Astrocyte (in vitro differentiated cells and primary cell): ENCODE results near the gene FAM53A.

Source experiments
- EZH2 ChIP-seq: IDR thresholded peaks from 2 replicates; pipeline ENCODE4 v1.6.1; 2012; ENCODE audit warnings: mild to moderate bottlenecking, low read length, inconsistent platforms; ENCODE audit not compliant: insufficient read depth
- TF ChIP-seq, protein P1 (sequence below): IDR thresholded peaks from 2 replicates; pipeline ENCODE4 v1.5.1; 2011; ENCODE audit warnings: low read depth, mild to moderate bottlenecking, inconsistent platforms, low read length, moderate library complexity; ENCODE audit not compliant: insufficient read depth

DNA sequence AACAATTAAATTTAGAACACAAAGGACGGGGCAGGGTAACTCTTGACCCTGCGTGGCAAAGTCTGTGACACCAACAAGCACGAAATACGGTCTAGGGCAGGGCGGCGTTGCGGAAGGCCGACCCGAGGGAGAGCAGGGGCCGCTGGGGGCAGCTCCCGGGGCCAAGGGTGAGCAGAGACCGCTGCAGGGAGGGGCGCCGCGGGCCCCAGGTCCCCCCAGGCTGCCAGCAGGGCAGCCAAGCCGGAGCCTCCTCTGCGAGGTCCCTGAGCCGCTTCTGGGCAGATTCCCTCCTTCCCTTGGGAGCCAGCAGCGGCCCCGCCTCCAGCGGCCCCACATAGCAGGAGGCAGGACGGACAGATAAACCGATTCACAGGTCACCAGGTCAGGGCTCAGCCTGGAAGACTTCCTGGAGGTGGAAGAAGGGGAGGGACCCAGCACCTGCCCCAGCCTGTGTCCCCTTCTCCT, 90.2 kb downstream of the FAM53A start:
- TF ChIP-seq, protein P1, sequence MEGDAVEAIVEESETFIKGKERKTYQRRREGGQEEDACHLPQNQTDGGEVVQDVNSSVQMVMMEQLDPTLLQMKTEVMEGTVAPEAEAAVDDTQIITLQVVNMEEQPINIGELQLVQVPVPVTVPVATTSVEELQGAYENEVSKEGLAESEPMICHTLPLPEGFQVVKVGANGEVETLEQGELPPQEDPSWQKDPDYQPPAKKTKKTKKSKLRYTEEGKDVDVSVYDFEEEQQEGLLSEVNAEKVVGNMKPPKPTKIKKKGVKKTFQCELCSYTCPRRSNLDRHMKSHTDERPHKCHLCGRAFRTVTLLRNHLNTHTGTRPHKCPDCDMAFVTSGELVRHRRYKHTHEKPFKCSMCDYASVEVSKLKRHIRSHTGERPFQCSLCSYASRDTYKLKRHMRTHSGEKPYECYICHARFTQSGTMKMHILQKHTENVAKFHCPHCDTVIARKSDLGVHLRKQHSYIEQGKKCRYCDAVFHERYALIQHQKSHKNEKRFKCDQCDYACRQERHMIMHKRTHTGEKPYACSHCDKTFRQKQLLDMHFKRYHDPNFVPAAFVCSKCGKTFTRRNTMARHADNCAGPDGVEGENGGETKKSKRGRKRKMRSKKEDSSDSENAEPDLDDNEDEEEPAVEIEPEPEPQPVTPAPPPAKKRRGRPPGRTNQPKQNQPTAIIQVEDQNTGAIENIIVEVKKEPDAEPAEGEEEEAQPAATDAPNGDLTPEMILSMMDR, result no peak
- no peak for TF ChIP-seq EZH2
